HG03097 (cell line): ENCODE measurements around the gene SKIC3.

Source experiments
- ATAC-seq: cut with Tn5 transposase; IDR thresholded peaks from one replicate; pipeline ENCODE4 v1.9.1; 2021; ENCODE audit not compliant: unreplicated experiment, low FRiP score

The SKIC3 gene

GRCh38 chr5:95532415-95532814 is 22.4 kb downstream of the SKIC3 start:
- no peak for ATAC-seq

- ATAC-seq: no peak
These were observed 23.3 kb downstream of the SKIC3 start for GRCh38 chr5:95531491-95531890.

- ATAC-seq: no peak
These were observed 24.4 kb downstream of the SKIC3 start for GRCh38 chr5:95530416-95530815.

GRCh38 chr5:95528565-95528964 is 26.2 kb downstream of the SKIC3 start:
- no peak for ATAC-seq

- ATAC-seq: no peak
These were observed 27.9 kb downstream of the SKIC3 start for GRCh38 chr5:95526871-95527270.

GRCh38 chr5:95524423-95524822 is 30.4 kb downstream of the SKIC3 start:
- ATAC-seq: no peak

- ATAC-seq: no peak
These were observed 34.6 kb downstream of the SKIC3 start for GRCh38 chr5:95520206-95520605.

GRCh38 chr5:95519681-95520080 is 35.1 kb downstream of the SKIC3 start:
- no peak for ATAC-seq

- no peak for ATAC-seq
These were observed 35.6 kb downstream of the SKIC3 start for GRCh38 chr5:95519151-95519550.

- no peak for ATAC-seq
These were observed 36.4 kb downstream of the SKIC3 start for GRCh38 chr5:95518417-95518816.

GRCh38 chr5:95511606-95512005 is 43.2 kb downstream of the SKIC3 start:
- no peak for ATAC-seq

- ATAC-seq: no peak
These were observed 46.2 kb downstream of the SKIC3 start for GRCh38 chr5:95508550-95508949.
